SU-DHL-6 (cell line): ENCODE results near the gene ACOX3.

ENCODE experiments used
- H2AFZ ChIP-seq: fragments of 200-600 bp; sonication (generic); 2 replicates; pipeline ENCODE4 v1.6.1; 2014; ENCODE audit warnings: low read depth, mild to moderate bottlenecking, moderate library complexity, mixed read lengths, antibody characterized with exemption, low read length; ENCODE audit not compliant: severe bottlenecking
- H3F3A ChIP-seq: fragments of 200-600 bp; shearing (Covaris generic); 2 replicates; pipeline ENCODE4 v1.6.0; 2016; ENCODE audit warnings: antibody characterized with exemption, mild to moderate bottlenecking; ENCODE audit not compliant: insufficient read depth
- H3K27ac ChIP-seq: fragments of 200-600 bp; sonication (generic); 2 replicates; pipeline ENCODE4 v1.5.1; 2016; ENCODE audit warnings: low read depth, mild to moderate bottlenecking, low read length, moderate library complexity, mixed read lengths
- H3K27me3 ChIP-seq: fragments of 200-600 bp; sonication (generic), shearing (Covaris generic); 2 replicates; pipeline ENCODE4 v1.6.0; 2014; ENCODE audit warnings: mild to moderate bottlenecking, low read length
- H3K36me3 ChIP-seq: fragments of 200-600 bp; sonication (generic); 2 replicates; pipeline ENCODE4 v1.6.1; 2014; ENCODE audit warnings: mild to moderate bottlenecking, low read length, mixed read lengths
- H3K4me2 ChIP-seq: fragments of 300-600, 200-600 bp; shearing (Covaris generic), sonication (generic); 2 replicates; pipeline ENCODE4 v1.6.0; 2014; ENCODE audit warnings: low read length, low read depth, mild to moderate bottlenecking; ENCODE audit not compliant: poor library complexity, severe bottlenecking
- H3K4me3 ChIP-seq: fragments of 200-600 bp; sonication (generic); 2 replicates; pipeline ENCODE4 v1.5.1; 2014; ENCODE audit warnings: antibody characterized with exemption, low read length, mild to moderate bottlenecking, mixed read lengths; ENCODE audit not compliant: insufficient read depth, poor library complexity, severe bottlenecking
- H3K79me2 ChIP-seq: fragments of 200-600 bp; sonication (generic); 2 replicates; pipeline ENCODE4 v1.6.1; 2014; ENCODE audit warnings: mild to moderate bottlenecking, low read length, moderate library complexity; ENCODE audit not compliant: insufficient read depth
- H3K9ac ChIP-seq: fragments of 200-600 bp; sonication (generic); 2 replicates; pipeline ENCODE4 v1.7.0; 2014; ENCODE audit warnings: mild to moderate bottlenecking, low read length
- H3K9me2 ChIP-seq: fragments of 200-600 bp; sonication (generic); replicated peaks from 2 replicates; pipeline ENCODE4 v1.6.1; 2014; ENCODE audit warnings: low read length; ENCODE audit not compliant: insufficient read depth
- H3K9me3 ChIP-seq: fragments of 200-600 bp; sonication (generic); 2 replicates; pipeline ENCODE4 v1.6.1; 2014; ENCODE audit warnings: low read length, mixed read lengths; ENCODE audit not compliant: insufficient read depth
- H4K20me1 ChIP-seq: fragments of 200-600 bp; sonication (generic); 2 replicates; pipeline ENCODE4 v1.6.1; 2014; ENCODE audit warnings: low read depth, mild to moderate bottlenecking, antibody characterized with exemption, low read length, moderate library complexity, mixed read lengths
- EZH2phosphoT487 ChIP-seq: fragments of 200-600 bp; sonication (generic), shearing (Covaris generic); conservative IDR thresholded peaks from 2 replicates; pipeline ENCODE4 v1.6.1; 2018; ENCODE audit warnings: mild to moderate bottlenecking, antibody characterized with exemption, low read length, moderate library complexity, mixed read lengths
- TF ChIP-seq, protein P1 (sequence below): fragments of 200-600 bp; sonication (generic); IDR thresholded peaks from one replicate; pipeline ENCODE4 v1.5.1; 2017; ENCODE audit warnings: antibody characterized with exemption, mild to moderate bottlenecking, low read length, moderate library complexity; ENCODE audit not compliant: insufficient read depth, poor library complexity, severe bottlenecking

ACOX3 gene

DNA sequence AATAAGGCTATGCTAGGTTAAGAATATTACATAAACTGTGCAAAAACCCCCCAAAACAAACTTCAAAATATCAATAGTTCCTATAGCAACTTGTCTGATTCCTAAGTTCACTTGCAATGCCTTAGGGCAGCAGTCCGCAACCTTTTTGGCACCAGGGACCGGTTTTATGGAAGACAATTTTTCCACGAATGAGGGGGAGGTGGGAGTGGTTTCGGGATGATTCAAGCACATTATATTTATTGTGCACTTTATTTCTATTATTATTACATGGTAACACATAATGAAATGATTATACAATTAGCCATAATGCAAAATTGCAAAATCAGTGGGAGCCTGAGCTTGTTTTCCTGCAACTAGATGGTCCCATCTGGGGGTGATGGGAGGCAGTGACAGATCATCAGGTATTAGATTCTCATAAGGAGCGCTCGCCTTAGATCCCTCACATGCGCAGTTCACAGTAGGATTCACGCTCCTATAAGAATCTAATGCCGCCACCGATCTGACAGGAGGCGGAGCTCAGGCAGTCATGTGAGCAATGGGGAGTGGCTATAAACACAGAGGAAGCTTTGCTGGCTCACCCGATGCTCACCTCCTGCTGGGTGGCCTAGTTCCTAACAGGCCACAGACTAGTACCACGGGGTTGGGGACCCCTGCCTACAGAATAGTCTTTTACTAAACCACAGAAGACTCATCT is 39.7 kb downstream of the ACOX3 start:
- no peak for TF ChIP-seq EZH2phosphoT487
- TF ChIP-seq, protein P1, sequence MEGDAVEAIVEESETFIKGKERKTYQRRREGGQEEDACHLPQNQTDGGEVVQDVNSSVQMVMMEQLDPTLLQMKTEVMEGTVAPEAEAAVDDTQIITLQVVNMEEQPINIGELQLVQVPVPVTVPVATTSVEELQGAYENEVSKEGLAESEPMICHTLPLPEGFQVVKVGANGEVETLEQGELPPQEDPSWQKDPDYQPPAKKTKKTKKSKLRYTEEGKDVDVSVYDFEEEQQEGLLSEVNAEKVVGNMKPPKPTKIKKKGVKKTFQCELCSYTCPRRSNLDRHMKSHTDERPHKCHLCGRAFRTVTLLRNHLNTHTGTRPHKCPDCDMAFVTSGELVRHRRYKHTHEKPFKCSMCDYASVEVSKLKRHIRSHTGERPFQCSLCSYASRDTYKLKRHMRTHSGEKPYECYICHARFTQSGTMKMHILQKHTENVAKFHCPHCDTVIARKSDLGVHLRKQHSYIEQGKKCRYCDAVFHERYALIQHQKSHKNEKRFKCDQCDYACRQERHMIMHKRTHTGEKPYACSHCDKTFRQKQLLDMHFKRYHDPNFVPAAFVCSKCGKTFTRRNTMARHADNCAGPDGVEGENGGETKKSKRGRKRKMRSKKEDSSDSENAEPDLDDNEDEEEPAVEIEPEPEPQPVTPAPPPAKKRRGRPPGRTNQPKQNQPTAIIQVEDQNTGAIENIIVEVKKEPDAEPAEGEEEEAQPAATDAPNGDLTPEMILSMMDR, result no peak
- no peak overlapping the region for H3K27ac ChIP-seq
- H3K4me2 ChIP-seq, result no peak overlapping the region

DNA sequence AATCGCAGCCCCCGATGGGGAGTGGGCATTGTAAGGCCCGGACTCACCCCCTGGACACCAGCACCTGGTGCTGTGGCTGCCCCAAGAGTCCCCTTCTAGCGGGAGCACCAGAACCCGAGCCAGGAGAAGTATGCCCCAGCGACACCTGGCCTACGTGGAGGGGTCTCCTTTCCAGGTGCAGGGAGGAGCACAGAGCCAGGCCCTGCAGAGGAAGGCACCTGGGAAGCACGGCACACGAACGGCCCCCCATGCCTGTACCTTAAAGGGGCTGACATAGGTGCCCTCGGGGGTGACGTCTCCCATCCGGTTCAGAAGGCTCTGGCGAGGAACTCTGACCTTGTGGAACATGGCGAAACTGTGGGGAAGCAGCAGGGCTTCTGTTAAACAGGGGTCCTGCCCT is 41.2 kb downstream of the ACOX3 start:
- H4K20me1 ChIP-seq, result no peaks in the 10 kb centered on the region
- TF ChIP-seq, protein P1, result no peak
- H3K9ac ChIP-seq, result no peak overlapping the region
- H3K27ac ChIP-seq, result no peak overlapping the region
- H3K9me3 ChIP-seq, result no peaks in the 10 kb centered on the region
- no peak overlapping the region for H3K4me2 ChIP-seq
- no peak overlapping the region for H2AFZ ChIP-seq
- no peak overlapping the region for H3K4me3 ChIP-seq
- H3K9me2 ChIP-seq, result no peaks in the 10 kb centered on the region
- no peaks in the 10 kb centered on the region for H3K27me3 ChIP-seq
- no peaks in the 10 kb centered on the region for H3F3A ChIP-seq
- no peaks in the 10 kb centered on the region for H3K79me2 ChIP-seq
- H3K36me3 ChIP-seq, result no peaks in the 10 kb centered on the region

More for the DNA sequence above, 39.7 kb downstream of the ACOX3 start:
- no peaks in the 10 kb centered on the region for H4K20me1 ChIP-seq
- no peaks in the 10 kb centered on the region for H3K27me3 ChIP-seq
- H2AFZ ChIP-seq, result no peak overlapping the region
- H3K9ac ChIP-seq, result no peak overlapping the region
- H3K36me3 ChIP-seq, result no peaks in the 10 kb centered on the region
- no peaks in the 10 kb centered on the region for H3F3A ChIP-seq
- no peaks in the 10 kb centered on the region for H3K9me2 ChIP-seq
- no peaks in the 10 kb centered on the region for H3K9me3 ChIP-seq
- H3K79me2 ChIP-seq, result no peaks in the 10 kb centered on the region
- H3K4me3 ChIP-seq, result no peak overlapping the region

DNA sequence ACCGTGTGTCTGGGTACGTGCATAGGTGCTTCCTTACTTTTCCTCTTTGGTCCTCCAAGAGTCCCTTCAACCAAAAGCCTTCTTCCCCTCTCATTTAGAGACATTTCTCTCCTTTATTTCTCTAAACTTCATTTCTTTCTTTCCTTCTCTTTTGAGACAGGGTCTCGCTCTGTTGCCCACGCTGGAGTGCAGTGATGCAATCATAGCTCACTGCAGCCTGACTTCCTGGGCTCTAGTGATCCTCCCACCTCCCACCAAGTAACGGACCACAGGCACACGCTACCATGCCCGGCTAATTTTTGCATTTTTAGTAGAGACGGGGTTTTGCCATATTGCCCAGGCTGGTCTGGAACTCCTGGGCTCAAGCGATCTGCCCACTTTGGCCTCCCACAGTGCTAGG is 42.2 kb downstream of the ACOX3 start:
- H3K4me3 ChIP-seq, result no peak overlapping the region
- H3K36me3 ChIP-seq, result no peaks in the 10 kb centered on the region
- no peaks in the 10 kb centered on the region for H3K27me3 ChIP-seq
- H3F3A ChIP-seq, result no peaks in the 10 kb centered on the region
- H3K27ac ChIP-seq, result no peak overlapping the region
- TF ChIP-seq, protein P1, result no peak
- TF ChIP-seq EZH2phosphoT487, result no peak
- H3K4me2 ChIP-seq, result no peak overlapping the region
- no peaks in the 10 kb centered on the region for H3K9me3 ChIP-seq
- H4K20me1 ChIP-seq, result no peaks in the 10 kb centered on the region
- no peak overlapping the region for H2AFZ ChIP-seq
- H3K9me2 ChIP-seq, result no peaks in the 10 kb centered on the region
- H3K9ac ChIP-seq, result no peak overlapping the region
- no peaks in the 10 kb centered on the region for H3K79me2 ChIP-seq
